ENCODE data around the gene C1orf35.

Gene C1orf35

GRCh38 chr1:228143480-228144192, 40.5 kb upstream of the C1orf35 start:
- no peak for DNase-seq (ENCODE audit: low read depth, low spot score)
- H3K27ac ChIP-seq, result no peak overlapping the region

GRCh38 chr1:228142701-228143136, 39.6 kb upstream of the C1orf35 start:
- DNase-seq (ENCODE audit: low read depth, low spot score), result no peak
- peak overlapping the region; percentile 91 for H3K27ac ChIP-seq

GRCh38 chr1:228142155-228142691, 39.1 kb upstream of the C1orf35 start:
- no peak for DNase-seq (ENCODE audit: low read depth, low spot score)
- peak overlapping the region; percentile 91 for H3K27ac ChIP-seq

- H3K27ac ChIP-seq, result peak overlapping the region; percentile 91
- no peak for DNase-seq (ENCODE audit: low read depth, low spot score)
Observed at GRCh38 chr1:228141226-228142044, 38.3 kb upstream of the C1orf35 start.

DNA sequence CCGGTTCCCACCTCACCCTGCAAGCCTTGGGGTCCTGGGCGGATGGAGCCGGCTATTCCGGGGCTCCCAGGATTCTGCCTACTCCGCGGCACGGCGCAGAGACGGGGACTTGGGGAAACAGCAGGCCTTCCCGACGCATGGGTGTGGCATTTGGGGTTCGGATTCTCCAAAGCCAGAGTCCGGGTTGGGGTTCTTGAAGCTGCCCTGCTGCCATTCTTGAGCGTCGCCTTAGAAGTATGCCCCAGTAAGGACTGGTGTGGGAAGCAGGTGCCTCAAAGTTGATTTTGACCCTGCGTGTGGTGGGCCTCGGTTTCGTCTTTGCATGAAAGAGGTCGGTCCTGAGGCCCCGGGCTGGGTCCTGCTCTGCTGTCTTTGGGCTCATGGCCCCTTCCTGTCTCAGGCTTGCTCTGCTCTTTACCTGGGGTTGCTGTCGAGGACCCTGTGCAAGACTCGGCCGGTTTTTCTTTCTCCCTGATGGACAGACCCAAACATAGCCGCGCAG, 37.6 kb upstream of the C1orf35 start:
- H3K27ac ChIP-seq, result peak overlapping the region; percentile 91
- DNase-seq (ENCODE audit: low read depth, low spot score), result no peak

DNA sequence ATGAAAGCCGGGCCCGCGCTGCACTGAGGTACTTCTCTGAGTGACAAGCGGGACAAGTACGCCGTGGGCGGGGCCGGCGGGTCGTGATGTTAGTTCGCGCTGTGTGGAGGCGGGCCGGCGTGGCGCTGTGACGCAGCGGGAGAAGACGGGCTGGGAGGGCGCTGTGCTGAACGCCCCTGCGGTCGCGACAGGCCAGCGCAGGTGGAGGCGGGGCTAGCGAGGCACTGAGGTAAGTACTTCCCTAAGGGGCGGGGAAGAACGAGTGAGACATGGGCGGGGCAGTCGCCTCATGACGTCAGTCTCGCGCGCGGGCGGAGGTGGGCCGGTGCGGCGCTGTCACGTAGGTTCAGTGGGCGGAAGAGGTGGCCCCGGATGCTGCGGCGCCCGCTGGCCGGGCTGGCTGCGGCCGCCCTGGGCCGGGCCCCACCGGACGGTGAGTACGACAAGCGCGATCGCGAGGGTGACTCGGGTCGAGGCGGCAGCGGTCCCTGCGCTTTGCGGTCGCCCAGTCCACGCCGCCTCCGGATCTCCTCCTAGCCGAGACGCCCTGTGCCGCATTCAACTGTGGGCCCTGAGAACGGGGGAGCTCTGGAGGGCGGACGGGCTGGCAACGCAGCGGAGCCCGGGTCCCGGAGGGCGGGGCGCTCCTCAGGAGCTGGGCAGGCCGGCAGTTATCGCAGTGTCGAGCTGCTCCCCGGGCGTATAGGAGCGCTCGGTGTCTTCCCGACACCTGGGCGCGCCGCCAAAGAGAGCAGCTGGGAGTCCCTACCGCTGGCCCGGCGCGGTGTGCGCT, 37.0 kb upstream of the C1orf35 start, which contains the start of gene GUK1:
Gene GUK1, plus strand, starts transcription at position 349 of the 793 bp plus-strand sequence. Its CDS starts 24 bp downstream, at position 373.
- peak; percentile 99 for DNase-seq (ENCODE audit: low read depth, low spot score)

GRCh38 chr1:228139406-228139930, 36.3 kb upstream of the C1orf35 start:
- H3K27ac ChIP-seq, result peak overlapping the region; percentile 91
- DNase-seq (ENCODE audit: low read depth, low spot score), result no peak

More for the DNA sequence above, 37.0 kb upstream of the C1orf35 start, which contains the start of gene GUK1:
- peak within 1 kb of the TSS; percentile 91 for H3K27ac ChIP-seq

DNA sequence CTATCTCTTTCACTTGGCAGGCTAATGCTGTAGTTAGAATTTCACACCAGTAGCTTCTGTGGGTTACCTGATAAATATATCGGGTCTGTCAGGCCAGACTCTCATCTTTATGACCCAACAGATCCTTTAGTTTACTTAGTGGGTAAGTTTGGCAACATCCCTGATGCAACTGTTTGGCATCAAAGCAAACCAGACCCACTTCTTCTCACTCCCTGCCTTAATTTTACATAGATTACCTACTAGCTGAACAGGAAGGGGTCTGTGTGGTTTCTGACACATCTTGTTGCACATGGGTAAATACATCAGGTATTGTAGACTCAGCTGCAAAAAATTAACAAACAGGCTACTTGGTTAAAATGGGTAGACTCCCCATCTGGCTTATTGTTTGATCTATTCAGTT, 33.8 kb upstream of the C1orf35 start:
- peak overlapping the region; percentile 3 for H3K27ac ChIP-seq
- DNase-seq (ENCODE audit: low read depth, low spot score), result peak; percentile 31

DNA sequence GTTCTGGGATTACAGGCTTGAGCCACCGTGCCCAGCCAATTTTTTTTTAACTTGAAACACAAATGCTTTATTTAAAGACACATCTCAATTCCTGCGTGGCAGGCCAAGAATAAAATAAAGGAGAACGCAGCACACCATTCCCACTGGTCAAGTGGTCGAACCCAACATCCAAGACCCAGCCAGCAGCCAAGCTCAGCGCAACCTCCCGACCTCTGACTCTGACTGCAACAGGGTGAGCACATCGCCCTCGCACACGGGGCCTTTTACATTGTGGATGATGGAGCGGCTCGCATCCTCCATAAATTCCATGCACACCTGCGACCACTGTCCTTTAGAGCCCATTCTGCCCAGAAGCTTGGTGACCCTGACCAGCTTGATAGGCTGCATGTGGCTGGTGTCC, 31.5 kb upstream of the C1orf35 start:
- no peak overlapping the region for H3K27ac ChIP-seq
- no peak for DNase-seq (ENCODE audit: low read depth, low spot score)

DNA sequence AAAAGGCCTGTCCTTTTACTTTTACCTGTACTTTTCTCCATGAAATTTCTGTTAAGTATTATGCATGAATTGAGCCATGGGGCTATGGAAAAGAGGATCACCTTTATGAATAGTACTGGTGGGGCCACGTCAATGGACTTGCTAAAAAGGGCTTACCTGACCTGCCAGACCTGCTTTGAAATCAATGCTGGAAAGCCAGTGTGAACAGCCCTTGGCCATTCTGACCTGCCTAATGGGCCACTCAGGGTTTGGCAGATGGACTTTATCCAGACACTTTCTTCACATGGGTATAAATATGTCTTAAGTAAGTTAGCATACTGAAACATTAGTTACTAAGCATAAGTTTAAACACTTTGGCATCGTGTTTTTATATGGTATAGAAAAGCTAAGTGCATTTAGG, 28.6 kb upstream of the C1orf35 start:
- DNase-seq (ENCODE audit: low read depth, low spot score), result no peak
- peak overlapping the region; percentile 75 for H3K27ac ChIP-seq

- DNase-seq (ENCODE audit: low read depth, low spot score), result no peak
- no peak overlapping the region for H3K27ac ChIP-seq
Observed at GRCh38 chr1:228125185-228125584, 22.1 kb upstream of the C1orf35 start.

DNA sequence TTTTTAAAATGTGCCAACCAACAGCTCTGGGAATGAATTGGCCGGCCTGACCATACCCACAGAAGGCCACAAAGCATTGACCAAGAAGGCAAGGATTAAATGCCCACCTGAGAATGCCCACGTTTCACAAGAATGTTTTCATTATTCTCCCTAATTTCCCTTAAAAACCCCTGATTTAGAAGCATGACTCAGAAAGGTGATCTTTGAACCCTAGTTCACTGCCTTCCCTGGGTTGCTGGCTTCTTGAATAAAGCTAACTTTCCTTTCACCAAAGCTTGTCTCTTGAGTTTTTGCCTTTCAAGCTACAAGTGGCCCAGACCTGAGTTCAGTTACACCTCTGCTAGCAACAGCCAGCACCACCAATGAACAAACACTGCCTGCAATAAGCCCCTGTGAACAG, 20.4 kb upstream of the C1orf35 start:
- no peak overlapping the region for H3K27ac ChIP-seq
- DNase-seq (ENCODE audit: low read depth, low spot score), result no peak

DNA sequence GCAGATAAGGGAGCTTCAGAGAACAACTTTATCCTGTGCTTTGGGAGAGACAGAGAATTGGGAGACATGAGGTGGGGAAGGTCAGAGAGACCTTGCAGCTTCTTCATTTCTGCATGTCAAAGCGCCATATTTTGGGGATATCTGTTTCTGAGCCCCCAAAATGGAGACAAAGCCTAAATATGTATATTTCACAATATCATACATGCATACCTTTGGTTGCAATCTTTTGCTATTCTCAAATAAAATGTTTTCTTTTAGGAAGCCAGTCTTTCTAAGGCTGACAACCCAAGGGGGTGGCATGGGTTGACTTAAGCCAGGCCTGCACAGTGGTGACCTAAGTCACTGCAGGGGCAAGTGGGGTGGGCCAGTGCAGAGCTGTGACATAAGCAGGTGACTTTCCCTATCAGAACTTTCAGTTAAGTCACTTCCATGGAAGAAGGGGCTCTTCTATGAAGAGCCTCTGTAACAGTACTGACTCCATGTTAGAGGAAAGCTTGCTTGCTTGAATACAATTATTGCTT, 19.9 kb upstream of the C1orf35 start:
- no peak for DNase-seq (ENCODE audit: low read depth, low spot score)
- no peak overlapping the region for H3K27ac ChIP-seq

DNA sequence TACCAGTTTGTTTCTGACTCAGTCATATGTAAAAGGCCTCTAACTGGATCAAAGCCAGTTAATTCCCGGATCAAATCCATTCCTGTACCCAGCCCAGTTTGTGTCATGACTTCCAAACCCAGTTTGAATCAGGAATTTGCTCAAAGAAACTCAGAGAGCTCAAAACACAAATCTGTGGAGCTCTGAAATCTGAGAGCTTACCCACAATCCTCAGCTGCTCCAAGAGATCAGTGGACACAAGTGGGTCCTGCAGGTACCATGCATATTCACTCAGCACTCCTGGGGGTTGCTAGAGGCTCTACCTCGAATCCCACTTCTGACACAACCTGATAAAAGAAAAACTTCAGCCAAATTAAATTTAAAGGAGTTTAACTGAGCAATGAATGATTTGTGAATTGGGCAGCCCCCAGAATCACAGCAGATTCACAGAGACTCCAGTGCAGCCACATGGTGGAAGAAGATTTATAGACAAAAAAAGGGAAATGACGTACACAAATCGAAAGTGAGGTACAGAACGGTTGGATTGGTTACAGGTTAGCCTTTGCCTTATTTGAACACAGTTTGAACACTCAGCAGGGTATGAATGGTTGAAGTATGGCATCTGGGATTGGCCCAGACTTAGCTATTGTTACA, 17.8 kb upstream of the C1orf35 start:
- H3K27ac ChIP-seq, result peak overlapping the region; percentile 63
- no peak for DNase-seq (ENCODE audit: low read depth, low spot score)

DNA sequence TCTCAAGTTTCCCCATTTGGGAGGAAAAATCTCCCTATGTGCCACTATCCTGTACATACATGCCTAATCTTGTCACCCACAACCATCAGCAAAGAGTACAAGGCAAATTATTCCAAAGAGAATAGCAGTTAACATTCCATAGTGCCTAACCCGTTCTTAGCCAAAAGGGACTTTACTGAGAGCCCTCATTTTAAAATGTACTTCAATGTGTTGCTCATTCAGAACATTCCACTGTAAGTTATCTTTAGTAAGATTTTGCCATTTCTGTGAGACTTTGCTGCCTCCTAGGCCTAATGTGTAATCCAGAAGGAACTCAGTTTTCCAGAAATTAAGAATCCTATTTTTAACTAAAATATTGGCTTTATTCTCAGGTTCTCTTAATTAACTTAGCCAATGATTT, 17.2 kb upstream of the C1orf35 start:
- no peak for DNase-seq (ENCODE audit: low read depth, low spot score)
- H3K27ac ChIP-seq, result peak overlapping the region; percentile 63

GRCh38 chr1:228118040-228118439, 14.9 kb upstream of the C1orf35 start:
- H3K27ac ChIP-seq, result no peak overlapping the region
- no peak for DNase-seq (ENCODE audit: low read depth, low spot score)

- DNase-seq (ENCODE audit: low read depth, low spot score), result no peak
- no peak overlapping the region for H3K27ac ChIP-seq
Observed at GRCh38 chr1:228117335-228117734, 14.2 kb upstream of the C1orf35 start.

DNA sequence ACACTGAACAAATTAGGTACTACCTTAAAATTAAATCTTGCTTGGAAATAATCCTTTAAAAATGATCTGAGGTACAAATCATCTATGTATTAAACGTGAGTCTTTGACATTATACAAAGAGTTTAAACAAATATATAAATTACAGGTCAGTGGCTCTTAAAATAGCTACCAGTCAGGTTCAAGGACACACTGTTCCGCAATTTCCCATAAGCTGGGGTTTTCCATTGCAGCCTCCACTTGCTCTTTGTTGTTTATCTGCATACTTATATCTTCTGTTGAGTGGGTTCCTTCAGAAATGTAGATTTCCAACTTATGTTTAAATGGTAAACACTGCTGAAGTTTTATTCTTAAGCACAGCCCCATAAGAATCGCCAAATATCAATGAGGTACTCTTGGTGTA, 11.7 kb upstream of the C1orf35 start:
- DNase-seq (ENCODE audit: low read depth, low spot score), result no peak
- no peak overlapping the region for H3K27ac ChIP-seq

- no peak overlapping the region for H3K27ac ChIP-seq
- no peak for DNase-seq (ENCODE audit: low read depth, low spot score)
Observed at GRCh38 chr1:228112617-228113016, 9.5 kb upstream of the C1orf35 start.
